Measurements from ENCODE around the gene IFTAP. TPM values are rescaled to one million over a fixed set of nuclear protein-coding genes. Genes with fewer than 3 reads are reported as not detected.

IFTAP gene
- total RNA-seq, 1 donor from 2014 or later, result 13.0 TPM

DNA sequence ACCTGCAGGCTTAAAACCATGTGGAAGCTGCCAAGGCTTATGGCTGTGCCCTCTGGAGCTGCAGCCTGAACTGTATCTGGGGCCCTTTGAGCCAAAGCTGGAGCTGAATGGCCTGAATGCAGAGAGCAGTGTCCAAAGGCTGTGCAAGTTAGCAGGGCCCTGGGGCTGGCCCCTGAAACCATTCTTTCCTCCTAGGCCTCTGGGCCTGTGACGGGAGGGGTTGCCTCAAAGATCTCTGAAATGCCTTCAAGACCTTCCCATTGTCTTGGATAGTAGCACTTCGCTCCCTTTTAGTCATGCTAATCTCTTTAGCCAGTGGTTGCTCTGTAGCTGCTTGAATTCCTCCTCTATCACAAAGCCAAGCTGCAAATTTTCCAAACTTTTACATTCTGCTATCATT, 12.8 kb upstream of the IFTAP start:
- intact Hi-C loops (cut with DNase I), result no loop called here
- no peak for TF ChIP-seq POLR2AphosphoS5 (IDR thresholded peaks at IDR 0.05; ENCODE audit: insufficient read depth in 1 of 2, low read depth in 1 of 2)
- TF ChIP-seq, protein P1, sequence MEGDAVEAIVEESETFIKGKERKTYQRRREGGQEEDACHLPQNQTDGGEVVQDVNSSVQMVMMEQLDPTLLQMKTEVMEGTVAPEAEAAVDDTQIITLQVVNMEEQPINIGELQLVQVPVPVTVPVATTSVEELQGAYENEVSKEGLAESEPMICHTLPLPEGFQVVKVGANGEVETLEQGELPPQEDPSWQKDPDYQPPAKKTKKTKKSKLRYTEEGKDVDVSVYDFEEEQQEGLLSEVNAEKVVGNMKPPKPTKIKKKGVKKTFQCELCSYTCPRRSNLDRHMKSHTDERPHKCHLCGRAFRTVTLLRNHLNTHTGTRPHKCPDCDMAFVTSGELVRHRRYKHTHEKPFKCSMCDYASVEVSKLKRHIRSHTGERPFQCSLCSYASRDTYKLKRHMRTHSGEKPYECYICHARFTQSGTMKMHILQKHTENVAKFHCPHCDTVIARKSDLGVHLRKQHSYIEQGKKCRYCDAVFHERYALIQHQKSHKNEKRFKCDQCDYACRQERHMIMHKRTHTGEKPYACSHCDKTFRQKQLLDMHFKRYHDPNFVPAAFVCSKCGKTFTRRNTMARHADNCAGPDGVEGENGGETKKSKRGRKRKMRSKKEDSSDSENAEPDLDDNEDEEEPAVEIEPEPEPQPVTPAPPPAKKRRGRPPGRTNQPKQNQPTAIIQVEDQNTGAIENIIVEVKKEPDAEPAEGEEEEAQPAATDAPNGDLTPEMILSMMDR (IDR thresholded peaks at IDR 0.05), result no peak
- TF ChIP-seq POLR2A (IDR thresholded peaks at IDR 0.05), result no peak
- H3K9me3 ChIP-seq, result no peaks in the 10 kb centered on the region

GRCh38 chr11:36583667-36584066, 10.6 kb upstream of the IFTAP start:
- Histone ChIP-seq H3K27ac (no peak overlapping the region), H3K27me3 (no peaks in the 10 kb centered on the region), H3K4me3 (no peak overlapping the region), H3K4me1 (no peaks in the 10 kb centered on the region), H3K9me3 (no peaks in the 10 kb centered on the region), H3K36me3 (no peaks in the 10 kb centered on the region)
- intact Hi-C loops (cut with DNase I), result no loop called here
- DNase-seq (ENCODE audit: extremely low spot score in 2 of 2), result no peak
- TF ChIP-seq POLR2AphosphoS5 (IDR thresholded peaks at IDR 0.05; ENCODE audit: insufficient read depth in 1 of 2, low read depth in 1 of 2) (no peak), POLR2A (IDR thresholded peaks at IDR 0.05) (no peak)
- TF ChIP-seq, protein P1 (IDR thresholded peaks at IDR 0.05), result no peak

More for the DNA sequence above, 12.8 kb upstream of the IFTAP start:
- Histone ChIP-seq H3K36me3 (no peaks in the 10 kb centered on the region), H3K27me3 (no peaks in the 10 kb centered on the region), H3K27ac (no peak overlapping the region), H3K4me1 (peaks cover 6% of the 10 kb centered on the region), H3K4me3 (no peak overlapping the region)
- DNase-seq (ENCODE audit: extremely low spot score in 2 of 2), result no peak

DNA sequence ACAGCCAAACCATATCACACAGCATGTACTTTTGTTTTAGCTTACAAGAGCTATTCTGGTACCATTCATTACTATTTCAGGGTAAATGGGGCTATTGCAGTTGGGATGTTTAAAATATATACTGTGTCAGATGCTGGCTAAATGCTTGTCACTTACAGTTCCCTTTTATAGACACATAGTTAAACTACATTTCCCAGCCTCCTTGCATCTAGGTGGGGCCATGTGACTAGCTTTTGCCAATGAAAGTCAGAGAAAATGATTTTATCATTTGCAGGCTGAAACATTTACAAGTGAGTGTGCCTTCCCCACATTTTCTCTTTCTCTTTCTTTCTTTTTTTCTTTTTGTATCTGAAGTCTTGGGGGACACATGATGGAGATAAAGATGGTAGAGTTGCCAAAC, 7.8 kb upstream of the IFTAP start:
- Histone ChIP-seq H3K4me3 (no peak overlapping the region), H3K36me3 (no peaks in the 10 kb centered on the region), H3K27ac (no peak overlapping the region), H3K9me3 (no peaks in the 10 kb centered on the region), H3K4me1 (no peaks in the 10 kb centered on the region), H3K27me3 (no peaks in the 10 kb centered on the region)
- intact Hi-C loops (cut with DNase I), result no loop called here
- no peak for DNase-seq (ENCODE audit: extremely low spot score in 2 of 2)
- TF ChIP-seq, protein P1 (IDR thresholded peaks at IDR 0.05), result no peak

DNA sequence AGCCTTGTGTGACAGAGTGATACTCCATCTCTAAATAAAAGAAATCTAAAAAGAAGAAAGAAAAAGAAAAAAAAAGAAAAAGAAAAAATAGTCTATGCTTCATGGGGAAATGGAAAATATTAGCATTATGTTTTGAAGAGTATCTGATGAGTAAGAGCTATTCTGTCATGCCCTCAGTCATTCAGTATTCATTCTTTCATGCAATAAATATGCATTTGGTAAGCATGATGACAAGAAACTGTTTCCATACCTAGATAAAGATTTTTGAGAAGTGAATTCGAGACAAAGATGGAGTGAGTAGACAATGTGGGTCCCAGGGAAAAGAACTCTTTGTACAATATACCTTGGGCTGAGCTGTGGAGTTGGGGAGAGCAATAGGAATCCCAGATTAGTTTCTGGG, 6.2 kb upstream of the IFTAP start:
- Histone ChIP-seq H3K27me3 (no peaks in the 10 kb centered on the region), H3K4me3 (no peak overlapping the region), H3K36me3 (no peaks in the 10 kb centered on the region), H3K27ac (no peak overlapping the region), H3K4me1 (no peaks in the 10 kb centered on the region), H3K9me3 (no peaks in the 10 kb centered on the region)
- TF ChIP-seq, protein P1 (IDR thresholded peaks at IDR 0.05), result no peak
- intact Hi-C loops (cut with DNase I), result no loop called here
- no peak for DNase-seq (ENCODE audit: extremely low spot score in 2 of 2)

DNA sequence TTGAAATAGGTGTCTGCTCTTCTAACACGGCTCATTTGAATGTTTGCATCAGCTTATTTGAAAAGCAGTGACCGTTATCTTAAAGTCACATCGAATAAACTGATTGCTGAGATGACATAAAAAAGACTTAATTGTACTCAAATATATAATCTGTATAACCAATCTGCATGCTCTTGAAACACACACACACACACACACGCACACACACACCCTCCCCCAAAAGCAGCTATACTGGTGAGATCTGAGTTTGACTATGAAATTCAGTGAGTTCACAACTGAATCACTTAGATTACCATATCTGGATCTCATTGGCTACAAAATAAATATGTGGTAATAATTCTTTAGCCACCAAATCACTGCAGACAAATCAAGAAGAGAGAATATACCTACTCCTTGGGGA, 3.8 kb upstream of the IFTAP start:
- Histone ChIP-seq H3K9me3 (no peaks in the 10 kb centered on the region), H3K27ac (no peak overlapping the region), H3K4me3 (no peak overlapping the region), H3K36me3 (no peaks in the 10 kb centered on the region), H3K27me3 (no peaks in the 10 kb centered on the region), H3K4me1 (peaks cover 3% of the 10 kb centered on the region)
- intact Hi-C loops (cut with DNase I), result no loop called here
- DNase-seq (ENCODE audit: extremely low spot score in 2 of 2), result no peak
- TF ChIP-seq POLR2A (IDR thresholded peaks at IDR 0.05) (no peak), POLR2AphosphoS5 (IDR thresholded peaks at IDR 0.05; ENCODE audit: insufficient read depth in 1 of 2, low read depth in 1 of 2) (no peak)
- TF ChIP-seq, protein P1 (IDR thresholded peaks at IDR 0.05), result no peak
